HG02642 (cell line): Measurements from ENCODE around the gene RPTOR.

ENCODE experiments used
- ATAC-seq: cut with Tn5 transposase; IDR thresholded peaks from one replicate; pipeline ENCODE4 v1.9.1; 2021; ENCODE audit warnings: mild to moderate bottlenecking; ENCODE audit not compliant: unreplicated experiment, poor library complexity

RPTOR gene

DNA sequence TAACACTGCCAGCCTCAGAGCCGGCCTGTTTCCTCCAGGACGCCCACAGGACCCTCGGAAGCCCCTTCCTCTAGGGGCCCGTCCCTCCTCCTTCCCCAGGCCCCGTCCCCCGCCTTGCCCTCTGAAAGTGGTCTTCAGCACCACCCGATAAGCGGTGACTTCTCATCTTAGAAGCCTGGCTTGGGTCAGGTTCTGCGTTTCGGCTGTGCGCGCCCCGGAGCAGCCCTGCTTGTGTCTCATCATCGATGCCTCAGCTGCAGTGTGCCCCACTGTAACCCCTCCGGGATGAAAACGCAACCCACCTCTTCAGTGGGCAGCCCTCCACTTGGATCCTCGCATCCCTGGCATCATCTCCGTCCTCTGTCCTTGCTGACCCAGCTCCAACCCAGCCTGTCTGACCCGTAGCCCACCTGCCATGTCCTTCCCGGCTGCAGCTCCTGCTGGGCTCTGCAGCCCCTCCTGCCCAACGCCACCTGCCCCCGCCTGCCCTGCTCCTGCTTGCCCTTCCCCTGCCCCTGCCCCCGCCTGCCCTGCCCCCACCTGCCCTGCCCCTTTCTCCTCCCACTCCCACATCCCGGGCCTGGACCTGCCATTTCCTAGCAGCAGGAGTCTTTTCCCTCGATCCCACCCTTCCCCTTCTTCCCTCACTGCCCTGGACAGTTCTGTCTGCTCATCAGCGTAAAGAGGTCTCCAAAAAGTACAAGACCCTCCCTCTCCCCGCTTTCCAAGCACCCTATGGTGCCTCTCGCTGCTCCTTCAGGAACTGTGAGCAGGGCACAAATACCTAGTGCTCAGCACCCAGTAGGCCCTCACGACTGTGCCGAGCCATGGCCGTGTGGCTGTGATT is 334.5 kb downstream of the RPTOR start:
- no peak for ATAC-seq

DNA sequence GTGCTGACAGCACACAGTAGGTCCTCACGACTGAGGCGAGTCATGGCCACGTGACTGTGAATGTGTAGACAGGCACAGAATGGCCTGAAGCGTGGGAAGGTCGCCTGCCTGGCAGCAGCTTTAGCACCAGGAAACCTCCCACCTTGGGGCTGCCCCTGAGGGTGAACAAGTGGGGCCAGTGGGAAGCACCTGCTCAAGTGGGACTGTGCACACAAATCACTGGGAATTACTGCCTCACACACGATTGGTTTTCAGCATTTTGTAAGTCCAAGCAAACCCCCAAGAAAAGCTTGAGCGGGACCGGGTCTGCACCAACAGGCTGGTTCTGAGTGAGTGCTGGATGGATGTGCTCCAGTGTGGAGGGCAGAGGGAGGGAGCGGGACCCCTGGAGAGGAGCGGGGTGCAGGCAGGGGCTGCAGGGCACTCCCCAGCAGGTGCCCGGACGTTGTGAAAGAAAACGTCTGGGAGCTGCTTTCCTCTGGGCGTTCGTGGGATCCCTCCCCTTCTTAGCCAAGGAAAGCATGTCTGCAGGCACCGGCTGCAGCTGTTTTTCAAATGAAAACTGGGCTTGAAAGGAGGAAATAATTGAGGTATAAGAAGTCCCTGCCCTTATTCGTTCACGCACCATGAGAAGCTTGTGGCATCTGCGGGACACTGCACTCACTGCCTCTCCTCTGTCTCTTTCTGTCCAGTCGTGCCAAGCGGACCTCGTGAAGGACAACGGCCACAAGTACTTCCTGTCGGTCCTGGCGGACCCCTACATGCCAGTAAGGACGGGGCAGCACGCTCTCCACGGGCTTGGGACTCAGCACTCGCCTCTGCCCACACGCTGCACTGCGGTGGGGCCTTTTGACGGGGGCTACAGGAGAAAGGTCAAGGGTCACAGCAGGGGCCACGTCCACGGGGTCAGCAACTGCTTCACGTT is 335.3 kb downstream of the RPTOR start:
- no peak for ATAC-seq

DNA sequence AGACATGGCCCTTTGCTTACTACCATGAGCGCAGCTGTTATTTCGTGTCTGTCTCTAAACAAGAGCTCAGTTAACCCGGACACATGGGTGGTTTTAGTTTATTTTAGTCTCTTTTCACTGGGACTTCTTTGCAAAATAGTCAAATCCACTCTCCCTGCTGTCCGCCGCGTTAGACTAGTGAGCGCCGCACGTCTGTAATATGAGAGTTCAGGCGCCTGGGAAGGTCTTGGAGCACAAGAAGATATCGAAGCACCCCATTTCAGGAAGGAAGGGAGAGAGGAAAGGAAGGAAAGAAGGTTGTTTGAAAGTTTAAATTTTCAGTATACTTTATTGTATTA is 336.0 kb downstream of the RPTOR start:
- no peak for ATAC-seq

GRCh38 chr17:80881306-80881705 is 336.7 kb downstream of the RPTOR start:
- no peak for ATAC-seq

GRCh38 chr17:80882323-80882722 is 337.7 kb downstream of the RPTOR start:
- no peak for ATAC-seq

DNA sequence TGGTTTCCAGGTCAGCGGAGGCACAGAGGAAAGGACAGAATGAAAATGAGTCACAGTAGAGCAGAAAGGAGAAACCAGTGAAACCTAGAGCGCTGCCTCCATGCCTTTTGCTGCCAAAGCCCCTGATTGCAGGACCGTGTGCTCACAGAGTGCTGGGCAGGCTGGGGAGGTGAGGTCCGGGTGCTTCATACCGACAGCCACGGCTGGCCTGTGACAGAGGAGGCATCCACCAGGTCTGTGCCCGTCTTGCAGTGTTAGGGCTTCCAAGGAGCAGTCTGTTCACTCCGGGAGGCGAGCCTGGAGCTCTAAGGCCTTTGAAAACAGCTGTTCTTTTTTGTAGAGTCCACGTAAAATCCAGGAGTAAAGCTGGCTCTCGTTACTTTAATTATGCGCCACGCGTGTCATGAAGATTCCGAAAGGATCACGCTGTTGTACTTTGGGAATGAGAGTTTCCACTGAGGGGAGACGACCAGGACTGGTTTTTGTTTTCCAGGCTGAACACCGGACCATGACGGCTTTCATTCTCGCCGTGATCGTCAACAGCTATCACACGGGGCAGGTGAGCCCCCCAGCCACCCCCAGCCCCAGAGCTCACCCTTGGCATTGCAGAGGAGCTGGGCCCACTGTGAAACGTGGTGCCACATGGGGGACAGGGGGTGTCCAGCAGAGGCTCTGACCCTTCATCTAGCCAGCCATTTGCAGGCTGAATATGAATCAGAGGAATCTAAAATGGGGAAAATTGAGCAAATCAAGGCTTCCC is 338.5 kb downstream of the RPTOR start:
- ATAC-seq: no peak

- ATAC-seq: no peak
Observed at GRCh38 chr17:80883831-80884735, 339.4 kb downstream of the RPTOR start.

DNA sequence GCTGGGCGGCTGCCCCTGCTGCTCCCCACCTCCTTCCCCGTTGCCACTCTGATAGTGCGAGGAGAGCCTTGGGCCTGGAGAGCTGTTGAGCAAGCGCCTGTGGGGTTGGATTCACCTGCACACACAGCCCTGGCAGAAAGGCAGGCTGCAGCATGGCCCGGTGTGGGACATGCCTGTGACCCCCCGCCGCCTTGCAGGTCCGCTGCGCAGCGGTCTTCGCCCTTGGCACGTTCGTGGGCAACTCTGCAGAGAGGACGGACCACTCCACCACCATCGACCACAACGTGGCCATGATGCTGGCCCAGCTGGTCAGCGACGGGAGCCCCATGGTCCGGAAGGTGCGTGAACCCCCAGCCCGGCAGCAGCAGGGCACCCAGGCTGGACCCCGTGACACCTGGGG is 340.2 kb downstream of the RPTOR start:
- no peak for ATAC-seq

DNA sequence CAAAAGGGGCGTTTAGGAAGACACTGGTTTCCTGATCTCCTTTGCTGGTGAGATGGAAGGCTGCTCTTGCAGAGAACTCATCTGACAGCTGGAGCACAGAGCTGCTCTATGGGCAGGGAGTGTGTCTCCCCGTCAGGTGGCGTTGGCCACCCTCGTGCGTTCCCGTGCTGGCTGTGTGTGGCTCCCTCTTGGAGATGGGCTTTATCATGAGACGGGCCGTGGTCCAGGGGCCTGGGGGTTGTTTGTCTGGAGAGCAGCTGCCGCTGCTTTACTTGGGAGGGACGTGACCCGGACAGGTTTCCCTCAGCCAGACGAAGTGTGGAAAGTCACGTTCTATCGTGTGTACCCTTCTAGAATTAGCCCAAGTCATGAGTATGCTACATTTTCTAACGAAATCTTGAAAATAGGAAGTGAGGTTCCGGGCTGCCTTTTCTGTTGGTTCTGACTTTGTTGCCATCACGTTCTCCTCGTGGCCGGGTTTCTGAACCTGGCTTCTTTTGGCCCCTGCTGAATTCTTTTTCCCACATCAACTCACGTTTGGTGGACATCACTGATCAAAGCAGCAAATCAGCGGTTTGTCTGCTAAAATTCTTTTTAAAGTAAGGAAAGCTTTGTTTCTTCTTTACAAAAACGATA is 341.4 kb downstream of the RPTOR start:
- ATAC-seq: no peak

DNA sequence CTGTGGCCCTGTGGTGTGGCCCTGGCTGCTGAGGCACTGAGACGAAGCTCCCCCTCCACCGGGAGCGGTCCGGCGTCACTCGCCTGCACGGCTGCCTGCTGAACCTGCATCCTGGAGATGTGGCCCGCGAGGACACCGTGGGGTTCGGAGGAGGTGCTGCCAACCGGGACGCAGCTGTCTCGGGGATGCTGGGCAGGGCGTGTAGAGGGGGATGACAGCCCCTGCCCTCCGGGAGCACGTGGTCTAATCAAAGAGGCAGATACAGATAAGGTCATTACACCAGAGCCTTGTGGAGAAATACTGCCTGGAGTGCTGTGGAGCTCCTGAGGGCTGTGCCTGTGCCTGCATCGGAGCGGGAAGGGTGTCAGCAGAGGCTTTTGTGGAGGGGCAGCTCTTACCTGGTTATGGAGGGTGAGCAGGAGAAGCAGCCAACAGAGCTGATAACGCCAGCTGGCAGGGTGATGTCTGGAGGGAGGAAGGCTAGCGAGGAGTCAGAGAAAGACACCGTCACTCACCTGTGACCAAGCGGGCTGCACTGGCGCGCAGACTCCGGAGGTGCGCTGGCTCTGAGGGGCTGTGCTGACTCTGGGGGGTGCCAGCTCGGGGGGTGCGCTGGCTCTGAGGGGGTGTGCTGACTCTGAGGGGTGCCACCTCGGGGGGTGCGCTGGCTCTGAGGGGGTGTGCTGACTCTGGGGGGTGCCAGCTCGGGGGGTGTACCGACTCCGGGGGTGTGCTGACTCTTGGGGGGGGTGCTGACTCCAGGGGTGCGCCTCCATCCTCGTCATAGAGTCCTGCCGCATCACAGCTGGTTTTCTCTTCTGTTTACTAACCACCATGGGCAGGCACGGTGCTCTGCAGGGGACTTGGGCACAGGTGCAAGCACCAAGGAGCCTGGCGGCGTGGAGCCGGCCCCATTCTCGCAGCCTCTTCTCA is 342.3 kb downstream of the RPTOR start:
- ATAC-seq: no peak

DNA sequence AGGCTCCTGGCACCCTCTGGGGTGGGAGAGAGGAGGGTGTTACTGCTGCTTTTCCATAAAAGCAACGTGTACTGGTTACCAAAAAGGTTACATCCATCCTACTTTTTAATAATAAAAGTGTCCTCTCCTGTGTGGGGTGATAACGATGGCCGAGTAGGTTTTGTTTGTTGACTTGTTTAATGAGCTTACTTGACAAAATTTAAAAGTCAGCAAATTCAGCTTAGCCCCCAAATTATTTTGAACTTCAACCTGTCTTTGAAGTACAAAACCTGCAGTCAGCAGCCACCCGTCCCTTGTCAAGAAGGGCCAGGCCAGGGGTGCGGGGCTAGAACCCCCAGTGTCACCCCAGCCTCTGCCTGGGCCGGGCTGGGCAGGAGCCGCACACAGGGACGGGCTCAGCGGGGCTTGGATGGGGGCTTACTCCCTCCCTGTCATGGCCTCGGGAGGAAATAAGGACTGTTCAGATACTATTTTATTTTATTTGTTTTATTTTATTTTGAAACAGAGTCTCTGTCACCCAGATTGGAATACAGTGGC is 343.1 kb downstream of the RPTOR start:
- ATAC-seq: no peak

- no peak for ATAC-seq
Observed at GRCh38 chr17:80888276-80889160, 343.9 kb downstream of the RPTOR start.

GRCh38 chr17:80889231-80890195 is 344.9 kb downstream of the RPTOR start:
- no peak for ATAC-seq

DNA sequence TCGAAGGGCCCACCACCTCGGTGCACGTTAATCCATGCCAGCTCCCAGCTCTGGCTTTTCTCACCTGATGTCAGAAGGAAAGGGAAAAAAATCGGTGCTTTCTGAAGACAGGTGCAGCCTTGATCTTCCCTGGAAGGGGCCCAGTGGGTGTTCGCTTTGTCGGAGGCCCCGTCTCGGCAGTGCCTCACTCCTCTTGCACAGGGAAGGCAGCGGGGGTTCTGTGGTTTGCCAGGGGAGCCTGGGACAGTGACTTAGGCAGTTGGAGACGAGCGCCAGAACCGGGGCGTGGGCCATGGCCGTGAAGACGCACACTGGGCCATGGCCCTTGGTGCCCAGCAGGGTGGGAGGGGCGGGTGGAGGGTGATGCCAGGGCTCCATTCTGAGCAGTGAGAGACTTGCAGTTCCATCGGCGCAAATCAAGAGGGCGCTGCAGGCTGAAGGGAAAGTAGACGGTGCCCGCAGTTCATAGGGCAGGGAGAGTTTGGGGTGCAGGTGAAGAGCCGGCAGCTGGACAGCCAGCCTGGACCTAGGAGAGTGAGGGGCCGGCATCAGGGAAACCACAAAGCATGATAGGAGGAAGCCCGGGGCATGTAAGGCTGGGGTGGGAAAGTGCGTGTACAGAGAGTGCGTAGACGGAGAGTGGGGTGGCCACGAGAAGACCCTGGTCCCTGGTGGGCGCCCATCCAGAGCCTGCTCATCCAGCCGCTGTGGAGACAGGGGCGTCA is 345.7 kb downstream of the RPTOR start:
- ATAC-seq: no peak

DNA sequence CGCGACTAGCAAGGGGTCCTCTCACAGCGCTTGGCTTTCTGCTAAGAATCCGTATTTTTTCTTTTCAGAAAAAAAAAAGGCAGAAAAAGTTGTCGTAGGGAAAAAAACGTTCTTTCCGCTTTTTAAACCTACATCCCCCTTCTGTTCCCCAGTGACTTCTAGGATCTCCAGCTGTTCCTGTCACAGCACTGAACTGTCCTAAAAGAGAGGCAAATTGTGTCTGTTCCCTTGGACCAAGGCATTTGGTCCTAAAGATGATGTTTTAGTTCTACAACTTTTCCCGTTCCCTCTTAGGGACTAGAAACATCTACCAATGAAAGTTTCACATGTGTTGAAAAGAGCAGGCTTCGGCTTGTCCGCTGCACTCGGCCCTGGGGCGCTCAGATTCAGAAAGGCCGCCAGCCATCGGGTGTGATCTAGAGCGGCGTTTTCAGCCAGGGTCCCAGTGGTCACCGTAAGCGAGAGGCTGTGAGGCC is 346.3 kb downstream of the RPTOR start:
- no peak for ATAC-seq
